ENCODE results near the gene CAPZB.

DNA sequence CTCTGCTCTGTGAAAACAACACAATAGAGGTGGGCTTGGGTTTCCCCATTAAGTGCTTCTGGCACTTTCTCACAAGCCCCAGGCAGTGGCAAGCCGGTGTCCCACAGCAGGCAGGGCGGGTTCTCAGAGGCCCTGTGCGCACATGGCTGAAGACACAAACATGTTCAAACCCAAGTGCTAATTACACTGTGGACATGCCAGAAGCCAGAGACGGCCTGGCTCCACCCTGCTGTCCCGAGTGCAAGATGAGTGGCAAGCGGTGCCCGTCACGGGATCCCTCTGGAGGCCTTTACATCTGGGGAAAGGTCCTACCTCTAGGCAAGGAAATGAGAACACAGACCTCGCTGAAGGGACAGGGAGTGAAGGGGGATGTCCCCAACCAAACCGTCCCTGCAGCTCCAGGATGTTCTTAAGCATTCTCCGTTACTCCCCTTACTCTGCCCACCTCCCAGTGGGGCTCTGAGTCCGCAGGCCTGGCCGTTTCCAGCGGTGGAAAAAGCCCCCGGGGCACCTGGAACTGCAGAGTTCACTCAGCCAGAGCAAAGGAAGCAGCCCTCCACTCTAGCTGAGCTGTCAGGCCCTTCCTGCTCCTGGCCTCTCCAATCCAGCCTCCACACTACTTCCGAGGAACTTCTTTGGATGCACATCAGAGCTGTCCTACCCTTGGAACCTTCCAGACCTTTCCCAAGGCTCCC lies 115.8 kb downstream of the CAPZB start:
- no peak for TF ChIP-seq CTCF (conservative IDR thresholded peaks at IDR 0.05)
- no peak for TF ChIP-seq ZFX (IDR thresholded peaks at IDR 0.05)
